WTC11 (cell line): ENCODE data around the gene OR9Q1.

ENCODE experiments used
- CREB1 ChIP-seq: sonication (generic); formaldehyde crosslinking; IDR thresholded peaks from 2 replicates; pipeline ENCODE4 v1.8.0; 2023; ENCODE audit warnings: mild to moderate bottlenecking, missing genetic modification reagents
- GABPB1 ChIP-seq: sonication (generic); formaldehyde crosslinking; IDR thresholded peaks from 2 replicates; pipeline ENCODE4 v1.8.1; 2023; ENCODE audit warnings: mild to moderate bottlenecking, missing genetic modification reagents
- RELA ChIP-seq: sonication (generic); formaldehyde crosslinking; IDR thresholded peaks from 2 replicates; pipeline ENCODE4 v1.8.1; 2022; ENCODE audit warnings: missing genetic modification reagents, mild to moderate bottlenecking, borderline replicate concordance
- SP1 ChIP-seq: sonication (generic); formaldehyde crosslinking; conservative IDR thresholded peaks from 2 replicates; pipeline ENCODE4 v1.8.1; 2022; ENCODE audit warnings: missing genetic modification reagents
- USF2 ChIP-seq: sonication (generic); formaldehyde crosslinking; IDR thresholded peaks from 2 replicates; pipeline ENCODE4 v1.8.1; 2023; ENCODE audit warnings: mild to moderate bottlenecking, missing genetic modification reagents, moderate library complexity
- ZNF512 ChIP-seq: sonication (generic); formaldehyde crosslinking; IDR thresholded peaks from 2 replicates; pipeline ENCODE4 v1.8.1; 2022; ENCODE audit warnings: missing genetic modification reagents, borderline replicate concordance

GRCh38 chr11:58060939-58061672, 37.4 kb downstream of the OR9Q1 start:
- peak; percentile 39; the same call in 1 of the 2 replicates for TF ChIP-seq GABPB1 (CRISPR knock-in tag)
- no peak for TF ChIP-seq USF2 (CRISPR knock-in tag)
- TF ChIP-seq RELA, result no peak
- TF ChIP-seq SP1 (CRISPR knock-in tag), result no peak
- no peak for TF ChIP-seq ZNF512 (CRISPR knock-in tag)
- no peak for TF ChIP-seq CREB1 (CRISPR knock-in tag)
